H1 (cell line): ENCODE results near the gene EDN1. TPM values are rescaled to one million over a fixed set of nuclear protein-coding genes. Genes with fewer than 3 reads are reported as not detected.

Experiments
- CTCF ChIA-PET: fragments of 300-600 bp; sonication (Branson Sonifier 250); formaldehyde crosslinking; loops from one replicate; lab custom pipeline; 2021; ENCODE audit not compliant: partially characterized antibody; lab: Charles Lee
- POLR2A ChIA-PET: fragments of 300-600 bp; sonication (Branson Sonifier 250); formaldehyde crosslinking; loops from one replicate; lab custom pipeline; 2021; ENCODE audit warnings: inconsistent platforms; ENCODE audit not compliant: partially characterized antibody; lab: Charles Lee
- DNase-seq, 2 experiments: peaks; one replicate each; pipeline versions ENCODE4 v3.0.0 to v3.0.0-alpha.2; 2010 to 2022; ENCODE audit warnings: low spot score in 2 of 2, low read depth in 1 of 2, mixed read lengths in 1 of 2
- FAIRE-seq: peaks from 2 replicates; lab custom pipeline; 2011; peaks lifted over from hg19 to GRCh38; lab: Jason Lieb, UNC
- H2AFZ ChIP-seq: 2 replicates; pipeline ENCODE4 v1.8.1; 2012; ENCODE audit warnings: low read length, inconsistent platforms
- H2AK5ac ChIP-seq: 2 replicates; pipeline ENCODE4 v1.6.1; 2013; ENCODE audit warnings: low read depth, low read length
- H2BK120ac ChIP-seq: replicated peaks from 2 replicates; pipeline ENCODE3; 2013; ENCODE audit warnings: low read depth, low read length, inconsistent platforms
- H2BK12ac ChIP-seq: 2 replicates; pipeline ENCODE4 v1.6.1; 2013; ENCODE audit warnings: low read depth, low read length
- H2BK15ac ChIP-seq: 2 replicates; pipeline ENCODE4 v1.6.1; 2013; ENCODE audit warnings: low read length
- H2BK20ac ChIP-seq: 2 replicates; pipeline ENCODE4 v1.6.1; 2013; ENCODE audit warnings: low read length
- H2BK5ac ChIP-seq: 2 replicates; pipeline ENCODE4 v1.6.1; 2013; ENCODE audit warnings: low read depth, low read length
- H3K14ac ChIP-seq: 2 replicates; pipeline ENCODE4 v1.6.1; 2013; ENCODE audit warnings: inconsistent platforms; ENCODE audit not compliant: insufficient read length
- H3K18ac ChIP-seq: 2 replicates; pipeline ENCODE4 v1.6.1; 2013; ENCODE audit warnings: low read length; ENCODE audit errors: extremely low read depth
- H3K23ac ChIP-seq: 2 replicates; pipeline ENCODE4 v1.6.1; 2013; ENCODE audit warnings: inconsistent platforms; ENCODE audit not compliant: insufficient read length
- H3K23me2 ChIP-seq: 2 replicates; pipeline ENCODE4 v1.6.1; 2013; ENCODE audit warnings: low read depth, low read length
- H3K27ac ChIP-seq: 2 replicates; pipeline ENCODE4 v1.6.1; 2011; ENCODE audit warnings: low read depth, low read length, inconsistent platforms
- H3K27me3 ChIP-seq, 4 experiments: replicated peaks in 1 of 4; 1 replicate in 1 of 4; 2 replicates in 3 of 4; pipeline versions ENCODE4 v1.6.1 to v1.8.1; 2011 to 2013; ENCODE audit warnings: low read length in 3 of 4, mild to moderate bottlenecking in 3 of 4, inconsistent platforms in 2 of 4, mixed read lengths in 2 of 4, moderate library complexity in 1 of 4; ENCODE audit not compliant: control insufficient read depth in 3 of 4, insufficient read depth in 3 of 4; ENCODE audit errors: extremely low read depth in 1 of 4
- H3K36me3 ChIP-seq, 4 experiments: 2 replicates each; pipeline versions ENCODE4 v1.6.1 to v1.8.1; 2011 to 2013; ENCODE audit warnings: mild to moderate bottlenecking in 4 of 4, low read length in 3 of 4, moderate library complexity in 2 of 4, control low read depth in 1 of 4, inconsistent platforms in 1 of 4; ENCODE audit not compliant: insufficient read depth in 4 of 4, control insufficient read depth in 2 of 4
- H3K4ac ChIP-seq: replicated peaks from 2 replicates; pipeline ENCODE3; 2013; ENCODE audit warnings: low read length, low read depth, mixed read lengths, inconsistent platforms; ENCODE audit not compliant: insufficient read length
- H3K4me1 ChIP-seq, 4 experiments: replicated peaks in 1 of 4; 1 replicate in 1 of 4; 2 replicates in 3 of 4; pipeline versions ENCODE4 v1.6.1 to v1.8.1; 2011 to 2013; ENCODE audit warnings: low read length in 3 of 4, inconsistent platforms in 2 of 4, mixed read lengths in 1 of 4; ENCODE audit not compliant: insufficient read depth in 4 of 4, control insufficient read depth in 3 of 4
- H3K4me2 ChIP-seq, 2 experiments: 2 replicates each; pipeline versions ENCODE4 v1.6.1 to v1.8.1; 2011 to 2013; ENCODE audit warnings: low read depth in 2 of 2, low read length in 2 of 2, control low read depth in 1 of 2, inconsistent platforms in 1 of 2, mild to moderate bottlenecking in 1 of 2; ENCODE audit not compliant: insufficient read depth in 1 of 2
- H3K4me3 ChIP-seq, 4 experiments: fragments of 200-600, 300-600 bp in 1 of 4; sonication (generic), shearing (Covaris generic), sonication (Bioruptor Twin) in 1 of 4; 2 replicates each; pipeline versions ENCODE4 v1.5.1 to v1.8.1; 2011 to 2016; ENCODE audit warnings: low read length in 4 of 4, low read depth in 3 of 4, control low read depth in 2 of 4, inconsistent platforms in 2 of 4, mild to moderate bottlenecking in 2 of 4, mixed read lengths in 1 of 4, moderate library complexity in 1 of 4; ENCODE audit not compliant: insufficient read depth in 2 of 4; ENCODE audit errors: extremely low read depth in 1 of 4
- H3K56ac ChIP-seq: replicated peaks from 2 replicates; pipeline ENCODE3; 2013; ENCODE audit warnings: low read depth, mild to moderate bottlenecking, mixed read lengths, low read length, inconsistent platforms; ENCODE audit not compliant: insufficient read length
- H3K79me1 ChIP-seq: 2 replicates; pipeline ENCODE4 v1.6.1; 2013; ENCODE audit warnings: low read depth, low read length, control low read depth
- H3K79me2 ChIP-seq, 2 experiments: 2 replicates each; pipeline versions ENCODE4 v1.6.1 to v1.8.1; 2012 to 2013; ENCODE audit warnings: low read length in 2 of 2, mild to moderate bottlenecking in 2 of 2, inconsistent platforms in 1 of 2; ENCODE audit not compliant: insufficient read depth in 2 of 2, control insufficient read depth in 1 of 2
- H3K9ac ChIP-seq, 4 experiments: replicated peaks in 1 of 4; 1 replicate in 1 of 4; 2 replicates in 3 of 4; pipeline versions ENCODE4 v1.6.1 to v1.8.1; 2011 to 2013; ENCODE audit warnings: low read depth in 3 of 4, low read length in 3 of 4, control low read depth in 2 of 4, mild to moderate bottlenecking in 2 of 4, moderate library complexity in 2 of 4, inconsistent platforms in 1 of 4; ENCODE audit errors: extremely low read depth in 1 of 4
- H3K9me3 ChIP-seq, 2 experiments: 2 replicates each; pipeline versions ENCODE4 v1.6.1 to v1.8.1; 2012 to 2013; ENCODE audit warnings: mild to moderate bottlenecking in 2 of 2, moderate library complexity in 2 of 2, control low read depth in 1 of 2, inconsistent platforms in 1 of 2, low read depth in 1 of 2, low read length in 1 of 2, mixed read lengths in 1 of 2; ENCODE audit not compliant: insufficient read depth in 2 of 2
- H4K20me1 ChIP-seq, 2 experiments: replicated peaks in 1 of 2; 2 replicates each; pipeline versions ENCODE3 to v1.8.1; 2011 to 2013; ENCODE audit warnings: inconsistent platforms in 2 of 2, low read length in 2 of 2, mild to moderate bottlenecking in 1 of 2; ENCODE audit not compliant: insufficient read depth in 2 of 2, control insufficient read depth in 1 of 2
- H4K5ac ChIP-seq: 2 replicates; pipeline ENCODE4 v1.6.1; 2013; ENCODE audit warnings: low read length, low read depth, mixed read lengths, inconsistent platforms; ENCODE audit not compliant: insufficient read length
- H4K8ac ChIP-seq: 2 replicates; pipeline ENCODE4 v1.8.0; 2013; ENCODE audit warnings: mild to moderate bottlenecking, moderate library complexity, low read length, inconsistent platforms; ENCODE audit not compliant: insufficient read depth; ENCODE audit errors: extremely low read depth
- H4K91ac ChIP-seq: replicated peaks from 2 replicates; pipeline ENCODE3; 2013; ENCODE audit warnings: low read length, mixed read lengths, inconsistent platforms; ENCODE audit not compliant: insufficient read length
- SP4 ChIP-seq: IDR thresholded peaks from 2 replicates; pipeline ENCODE4 v1.6.1; 2012; ENCODE audit warnings: low read length, inconsistent platforms
- WGBS, 2 experiments: shearing (Covaris generic) in 1 of 2; methylation state at CpG; one replicate each; pipeline versions ENCODE4 v1.1.6 to v1.1.7; 2013 to 2015; ENCODE audit warnings: low lambda C conversion rate in 2 of 2, mixed read lengths in 2 of 2, inconsistent platforms in 1 of 2, low coverage in 1 of 2, missing lambda C conversion rate in 1 of 2; ENCODE audit not compliant: insufficient replicate concordance in 2 of 2, insufficient coverage in 1 of 2, insufficient read length in 1 of 2; ENCODE audit errors: extremely low coverage in 1 of 2, missing lambda C conversion rate in 1 of 2; 5-methylcytosine and 5-hydroxymethylcytosine counted together
- polyA plus RNA-seq, 7 experiments: library from polyadenylated mRNA; depleted of rRNA in 3 of 7; stranded (reverse) in 5 of 7; unstranded in 2 of 7; fragments of >200 nt in 5 of 7; fragments of 200-250 nt in 2 of 7; gene quantifications; 1 replicate in 5 of 7; 2 replicates in 1 of 7; 4 replicates in 1 of 7; pipeline versions ENCODE4 v1.2.1 to v1.2.3, GENCODE V29; 2011 to 2013; ENCODE audit warnings: missing spikeins in 2 of 7, mixed read lengths in 2 of 7
- total RNA-seq: library from RNA; stranded (reverse); fragmentation: NEBNext Ultra II Directional; extraction: Animal tissue kit (Norgen Biotek cat#: 25700); gene quantifications from 2 replicates; pipeline ENCODE4 v1.2.1, GENCODE V29; 2021

EDN1 gene
- total and polyA plus RNA-seq, 2 of the 8 experiments (the other 6 are each of a cell fraction or from before 2014, with no cell fraction given) = 0.23 to 1.1 TPM

DNA sequence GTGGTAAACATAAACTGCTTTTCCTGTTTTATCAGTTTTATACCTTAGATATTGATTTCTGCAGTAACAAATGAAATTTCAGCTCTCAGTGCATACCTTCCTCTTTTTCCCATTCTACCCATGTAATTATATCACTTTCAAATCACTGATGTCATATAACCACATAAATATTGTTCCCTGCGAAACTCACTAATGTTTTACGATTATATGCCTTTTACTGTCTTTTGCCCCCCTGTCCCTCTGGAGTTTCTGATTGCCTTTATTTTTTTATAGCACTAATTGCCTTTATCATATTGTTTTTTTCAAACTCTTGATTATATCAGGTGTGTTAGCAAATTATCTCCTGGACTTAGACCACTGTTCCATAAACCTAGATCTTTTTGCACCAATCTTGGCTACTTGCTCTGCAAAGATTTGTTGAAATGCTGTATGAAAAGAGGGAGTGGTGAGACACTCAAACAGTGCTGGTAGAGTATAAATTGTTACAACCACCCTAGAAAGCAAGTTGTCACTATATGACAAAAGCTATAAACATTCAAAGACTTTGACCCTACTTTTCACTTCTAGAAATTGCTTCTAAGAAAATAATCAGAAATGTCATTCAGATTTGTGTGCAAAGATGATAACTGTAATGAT lies 29.6 kb upstream of the EDN1 start:
- H3K4me2 ChIP-seq = no peak overlapping the region
- no peak overlapping the region for H2AK5ac ChIP-seq
- H3K23me2 ChIP-seq = no peaks in the 10 kb centered on the region
- H3K4me3 ChIP-seq = no peak overlapping the region
- H2AFZ ChIP-seq = no peak overlapping the region
- CTCF ChIA-PET = interaction anchor here (1.4 kb wide), 1 partner anchor 27 kb away, joined by 3 read pairs; no protein-coding TSS in a partner anchor
- DNase-seq = no peak
- no peaks in the 10 kb centered on the region for H3K36me3 ChIP-seq
- no peaks in the 10 kb centered on the region for H3K4me1 ChIP-seq
- H3K4ac ChIP-seq = no peak overlapping the region
- no peak overlapping the region for H2BK20ac ChIP-seq
- H3K27ac ChIP-seq = no peak overlapping the region
- H2BK12ac ChIP-seq = no peak overlapping the region
- no peak for TF ChIP-seq SP4
- TF ChIP-seq, all 59 proteins: peak for 0
- no peak overlapping the region for H2BK120ac ChIP-seq
- H4K8ac ChIP-seq = no peak overlapping the region
- H3K27me3 ChIP-seq = no peaks in the 10 kb centered on the region
- no peaks in the 10 kb centered on the region for H3K79me2 ChIP-seq
- no peak overlapping the region for H3K56ac ChIP-seq
- H3K14ac ChIP-seq = no peak overlapping the region
- no peak overlapping the region for H2BK15ac ChIP-seq
- FAIRE-seq = no peak
- H4K20me1 ChIP-seq = no peaks in the 10 kb centered on the region
- H4K91ac ChIP-seq = no peak overlapping the region
- WGBS, 2 experiments = 90% methylated on average over 2 of the region's 2 CpGs; no CpG with 5 or more reads in 1 of the 2 experiments
- H4K5ac ChIP-seq = no peak overlapping the region
- POLR2A ChIA-PET = no interaction called here
- H3K9ac ChIP-seq = no peak overlapping the region
- no peaks in the 10 kb centered on the region for H3K9me3 ChIP-seq
- no peak overlapping the region for H3K23ac ChIP-seq
- H3K79me1 ChIP-seq = no peaks in the 10 kb centered on the region
- H3K18ac ChIP-seq = no peak overlapping the region
- H2BK5ac ChIP-seq = no peak overlapping the region
